Activated naive CD4-positive, alpha-beta T cell treated with Interleukin-2 at 50 U/mL for 16 hours (primary cell): ENCODE data around the gene CYSTM1.

Experiments
- DNase-seq: peaks from one replicate; pipeline ENCODE4 v3.0.0-alpha.2; 2020

The CYSTM1 gene

GRCh38 chr5:140174465-140175366, at the start of gene CYSTM1:
TSS of gene CYSTM1 (plus strand) at chr5:140175188. CDS start at chr5:140194466, 19,278 bp downstream.
- peak; percentile 94 for DNase-seq

GRCh38 chr5:140125637-140126036, 49.4 kb upstream of the CYSTM1 start, which contains the start of gene IGIP:
TSS of gene IGIP (plus strand) at chr5:140125937. CDS start at chr5:140128477, 2,540 bp downstream.
- DNase-seq = no peak

GRCh38 chr5:140126315-140127012, 48.5 kb upstream of the CYSTM1 start:
- no peak for DNase-seq

GRCh38 chr5:140128376-140128775, 46.6 kb upstream of the CYSTM1 start:
- DNase-seq = no peak

- DNase-seq = no peak
Measured at GRCh38 chr5:140130949-140131733, 43.8 kb upstream of the CYSTM1 start.

- DNase-seq = no peak
Measured at GRCh38 chr5:140131967-140132409, 43.0 kb upstream of the CYSTM1 start.

GRCh38 chr5:140133514-140134167, 41.3 kb upstream of the CYSTM1 start:
- no peak for DNase-seq

- DNase-seq = no peak
Measured at GRCh38 chr5:140134277-140134935, 40.6 kb upstream of the CYSTM1 start.

GRCh38 chr5:140135127-140135526, 39.9 kb upstream of the CYSTM1 start:
- DNase-seq = no peak

- no peak for DNase-seq
Measured at GRCh38 chr5:140136624-140137023, 38.4 kb upstream of the CYSTM1 start.

GRCh38 chr5:140140435-140140834, 34.6 kb upstream of the CYSTM1 start:
- no peak for DNase-seq

- no peak for DNase-seq
Measured at GRCh38 chr5:140141241-140141640, 33.7 kb upstream of the CYSTM1 start.

- DNase-seq = no peak
Measured at GRCh38 chr5:140142246-140142645, 32.7 kb upstream of the CYSTM1 start.

- DNase-seq = no peak
Measured at GRCh38 chr5:140142856-140143255, 32.1 kb upstream of the CYSTM1 start.

GRCh38 chr5:140143521-140144258, 31.3 kb upstream of the CYSTM1 start:
- no peak for DNase-seq

GRCh38 chr5:140145256-140145655, 29.7 kb upstream of the CYSTM1 start:
- no peak for DNase-seq

- peak; percentile 56 for DNase-seq
Measured at GRCh38 chr5:140145818-140146522, 29.0 kb upstream of the CYSTM1 start.

- DNase-seq = no peak
Measured at GRCh38 chr5:140146523-140146842, 28.5 kb upstream of the CYSTM1 start.

- DNase-seq = no peak
Measured at GRCh38 chr5:140147460-140147859, 27.5 kb upstream of the CYSTM1 start.

- DNase-seq = no peak
Measured at GRCh38 chr5:140148508-140148907, 26.5 kb upstream of the CYSTM1 start.

- no peak for DNase-seq
Measured at GRCh38 chr5:140150201-140150600, 24.8 kb upstream of the CYSTM1 start.
